Erythroblast (primary cell): ENCODE results near the gene XKR8.

Experiments used
- GATA1 ChIP-seq: IDR thresholded peaks from 2 replicates; pipeline ENCODE4 v1.6.1; 2011; ENCODE audit warnings: low read depth, mild to moderate bottlenecking, control low read depth, low read length, moderate library complexity
- POLR2A ChIP-seq: IDR thresholded peaks from 2 replicates; pipeline ENCODE4 v1.6.1; 2011; ENCODE audit warnings: mild to moderate bottlenecking, low read length

DNA sequence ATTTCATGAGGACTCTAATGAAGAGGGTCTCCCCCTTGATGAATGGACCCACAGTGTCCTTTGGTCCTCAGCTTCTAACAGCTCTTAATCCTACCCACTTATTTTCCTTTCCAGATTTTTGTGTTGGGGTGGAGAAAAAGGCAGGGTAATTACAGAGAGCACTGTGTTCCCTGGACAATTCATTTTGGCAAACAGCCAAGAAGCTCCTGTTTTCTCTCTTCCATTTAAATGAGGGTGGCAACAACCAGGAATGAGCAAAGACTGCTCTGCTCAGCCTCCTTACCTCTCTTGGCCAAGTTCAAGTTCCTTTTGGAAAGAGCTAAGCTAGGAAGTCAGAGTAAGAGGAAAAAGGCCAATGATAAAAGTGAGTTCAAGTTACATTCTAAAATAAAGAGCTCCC lies 11.9 kb downstream of the XKR8 start:
- no peak for TF ChIP-seq POLR2A
- TF ChIP-seq GATA1 = no peak
